Tibial artery (tissue), 4 donors: Measurements from ENCODE around the gene STAT4.

Experiments used
- DNase-seq, 2 donors: peaks; one replicate each; pipeline ENCODE4 v3.0.0-alpha.2; 2019
- H3K27ac ChIP-seq, 2 donors: fragments of 200-600 bp; sonication (generic) in 1 of 2; 1 replicate in 1 of 2; 2 replicates in 1 of 2; pipeline ENCODE4 v1.5.1; 2018 to 2019; ENCODE audit warnings: mild to moderate bottlenecking in 1 of 2
- H3K27me3 ChIP-seq, 2 donors: fragments of 200-600 bp; sonication (generic) in 1 of 2; one replicate each; pipeline versions ENCODE4 v1.5.1 to v1.6.0; 2016 to 2019
- H3K36me3 ChIP-seq, 3 donors: fragments of 200-600 bp; sonication (generic) in 2 of 3; one replicate each; pipeline ENCODE4 v1.5.1; 2016 to 2019; ENCODE audit warnings: mild to moderate bottlenecking in 2 of 3
- H3K4me1 ChIP-seq, 4 donors: fragments of 200-600 bp; sonication (generic) in 2 of 4; 1 replicate in 3 of 4; 2 replicates in 1 of 4; pipeline ENCODE4 v1.5.1; 2016 to 2019
- H3K4me3 ChIP-seq, 2 donors: fragments of 200-600 bp; sonication (generic) in 1 of 2; 1 replicate in 1 of 2; 2 replicates in 1 of 2; pipeline ENCODE4 v1.5.1; 2018 to 2019; ENCODE audit warnings: mild to moderate bottlenecking in 2 of 2
- H3K9me3 ChIP-seq, 3 donors: fragments of 200-600 bp; sonication (generic) in 1 of 3; one replicate each; pipeline ENCODE4 v1.5.1; 2016 to 2019
- intact Hi-C: fragments of 100-400 bp; cut with DNase I; formaldehyde crosslinking; loops from one replicate; pipeline ENCODE4 v1.15.0; 2023; ENCODE audit warnings: low total_unique reads
- TF ChIP-seq, protein P1 (sequence below), 2 experiments: fragments of 200-600 bp in 1 of 2; fragments of 450-650 bp in 1 of 2; IDR thresholded peaks; one replicate each; pipeline ENCODE4 v1.5.1; 2017 to 2019; ENCODE audit warnings: antibody characterized with exemption in 2 of 2, mild to moderate bottlenecking in 1 of 2, moderate library complexity in 1 of 2

STAT4 gene

DNA sequence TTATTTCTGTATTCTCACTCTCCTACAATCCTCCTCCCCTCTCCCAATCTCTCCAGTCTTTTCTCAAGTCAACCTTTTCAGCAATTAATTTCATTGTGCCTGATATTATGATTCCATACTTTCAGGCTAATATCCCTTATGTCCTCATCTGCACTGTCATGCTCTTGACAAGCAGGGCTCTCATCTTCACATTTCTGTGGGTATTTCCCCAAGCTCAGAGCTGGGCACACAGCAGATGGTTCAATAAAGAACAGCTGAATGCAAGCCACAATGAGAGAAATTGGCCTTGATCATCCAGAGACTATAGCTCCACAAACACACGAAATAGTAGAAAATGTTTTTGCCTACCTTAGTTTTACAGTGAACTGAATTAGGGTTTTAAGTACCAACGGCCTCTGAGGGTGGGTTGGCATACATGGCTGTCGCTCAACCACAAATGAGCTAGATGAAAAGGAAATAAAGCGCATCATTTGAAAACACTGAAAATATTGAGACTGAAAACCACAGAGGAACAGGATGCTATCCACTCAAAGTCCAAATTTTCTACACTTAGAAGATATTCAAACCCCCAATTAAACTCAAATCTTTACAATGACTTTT lies 89.3 kb downstream of the STAT4 start:
- TF ChIP-seq, protein P1, sequence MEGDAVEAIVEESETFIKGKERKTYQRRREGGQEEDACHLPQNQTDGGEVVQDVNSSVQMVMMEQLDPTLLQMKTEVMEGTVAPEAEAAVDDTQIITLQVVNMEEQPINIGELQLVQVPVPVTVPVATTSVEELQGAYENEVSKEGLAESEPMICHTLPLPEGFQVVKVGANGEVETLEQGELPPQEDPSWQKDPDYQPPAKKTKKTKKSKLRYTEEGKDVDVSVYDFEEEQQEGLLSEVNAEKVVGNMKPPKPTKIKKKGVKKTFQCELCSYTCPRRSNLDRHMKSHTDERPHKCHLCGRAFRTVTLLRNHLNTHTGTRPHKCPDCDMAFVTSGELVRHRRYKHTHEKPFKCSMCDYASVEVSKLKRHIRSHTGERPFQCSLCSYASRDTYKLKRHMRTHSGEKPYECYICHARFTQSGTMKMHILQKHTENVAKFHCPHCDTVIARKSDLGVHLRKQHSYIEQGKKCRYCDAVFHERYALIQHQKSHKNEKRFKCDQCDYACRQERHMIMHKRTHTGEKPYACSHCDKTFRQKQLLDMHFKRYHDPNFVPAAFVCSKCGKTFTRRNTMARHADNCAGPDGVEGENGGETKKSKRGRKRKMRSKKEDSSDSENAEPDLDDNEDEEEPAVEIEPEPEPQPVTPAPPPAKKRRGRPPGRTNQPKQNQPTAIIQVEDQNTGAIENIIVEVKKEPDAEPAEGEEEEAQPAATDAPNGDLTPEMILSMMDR (IDR thresholded peaks at IDR 0.05): no peak
- Histone ChIP-seq H3K27ac (no peak overlapping the region), H3K9me3 (no peaks in the 10 kb centered on the region), H3K27me3 (no peaks in the 10 kb centered on the region), H3K4me3 (no peak overlapping the region), H3K36me3 (no peaks in the 10 kb centered on the region), H3K4me1 (peaks cover 0 to 4% (median 0%) of the 10 kb centered on the region in 4 donors)
- no peak for DNase-seq
- intact Hi-C loops: no loop called here

DNA sequence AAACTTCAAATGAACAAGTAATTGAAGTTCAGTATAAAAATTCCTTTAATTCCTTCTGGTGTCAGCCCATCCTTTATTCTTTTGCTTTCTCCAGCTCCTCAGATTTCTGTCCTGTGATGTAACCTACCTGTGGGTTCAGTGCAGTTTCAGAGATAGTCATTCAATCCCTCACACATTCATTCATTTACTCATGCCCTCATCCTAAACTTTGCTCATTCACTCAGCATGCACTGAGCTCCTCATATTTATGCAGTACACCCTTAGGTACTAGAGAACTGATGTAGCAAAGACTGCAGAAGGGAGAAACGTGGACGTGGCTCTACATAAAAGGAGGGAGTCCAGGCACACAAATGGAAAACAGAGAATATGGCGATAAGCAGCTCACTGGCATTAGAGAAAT lies 91.5 kb downstream of the STAT4 start:
- no peak for DNase-seq
- intact Hi-C loops: no loop called here
- TF ChIP-seq, protein P1 (IDR thresholded peaks at IDR 0.05): no peak

DNA sequence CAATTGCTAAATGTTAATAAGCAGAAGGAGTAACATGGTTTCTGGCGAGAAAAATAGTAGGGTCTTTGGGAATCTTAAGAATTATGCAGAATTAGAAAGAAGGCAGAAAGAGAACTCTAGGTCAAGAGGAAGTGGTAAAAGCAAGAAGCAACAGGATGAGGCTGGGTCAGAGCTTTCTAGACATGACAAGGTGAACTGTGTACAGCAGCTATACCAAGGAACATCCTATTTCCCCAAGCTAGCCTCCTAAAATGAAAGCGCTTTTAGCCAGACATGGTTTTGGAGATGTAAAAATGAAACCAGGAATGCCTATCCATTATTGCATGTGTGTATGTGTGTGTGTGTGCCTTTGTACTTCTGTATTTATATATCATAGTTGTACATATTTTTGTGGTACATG lies 94.6 kb downstream of the STAT4 start:
- intact Hi-C loops: no loop called here
- Histone ChIP-seq H3K27me3 (no peaks in the 10 kb centered on the region), H3K4me3 (no peak overlapping the region), H3K27ac (no peak overlapping the region), H3K4me1 (no peaks in the 10 kb centered on the region), H3K9me3 (no peaks in the 10 kb centered on the region), H3K36me3 (no peaks in the 10 kb centered on the region)
- no peak for DNase-seq
- TF ChIP-seq, protein P1 (IDR thresholded peaks at IDR 0.05): no peak

More for the DNA sequence above, 91.5 kb downstream of the STAT4 start:
- H3K4me1 ChIP-seq: no peaks in the 10 kb centered on the region
- H3K36me3 ChIP-seq: no peaks in the 10 kb centered on the region
- H3K27me3 ChIP-seq: no peaks in the 10 kb centered on the region
- H3K27ac ChIP-seq: no peak overlapping the region
- no peaks in the 10 kb centered on the region for H3K9me3 ChIP-seq
- H3K4me3 ChIP-seq: no peak overlapping the region

DNA sequence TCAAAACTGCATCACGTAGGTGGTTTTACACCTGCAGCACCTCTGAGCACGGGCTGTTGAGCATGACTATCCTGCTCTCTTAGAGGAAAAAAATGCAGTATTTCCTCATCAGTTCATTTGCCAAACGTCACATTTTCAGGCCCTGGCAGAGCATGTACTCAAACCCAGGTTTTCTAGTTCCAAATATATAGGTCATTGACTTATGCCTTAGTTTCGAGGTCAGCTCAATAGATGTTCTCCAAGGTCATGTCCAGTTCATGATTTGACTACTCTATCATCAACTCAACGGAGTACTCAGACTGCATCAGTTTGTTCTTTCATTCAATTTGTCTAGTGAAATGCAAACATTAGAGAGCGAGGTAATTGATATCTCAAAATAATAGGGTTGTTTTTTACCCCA lies 97.5 kb downstream of the STAT4 start:
- TF ChIP-seq, protein P1 (IDR thresholded peaks at IDR 0.05): no peak
- Histone ChIP-seq H3K36me3 (no peaks in the 10 kb centered on the region), H3K4me1 (peaks cover 0 to 13% (median 0%) of the 10 kb centered on the region in 4 donors), H3K4me3 (no peak overlapping the region), H3K27ac (no peak overlapping the region), H3K9me3 (no peaks in the 10 kb centered on the region), H3K27me3 (no peaks in the 10 kb centered on the region)
- intact Hi-C loops: no loop called here
- DNase-seq: no peak

DNA sequence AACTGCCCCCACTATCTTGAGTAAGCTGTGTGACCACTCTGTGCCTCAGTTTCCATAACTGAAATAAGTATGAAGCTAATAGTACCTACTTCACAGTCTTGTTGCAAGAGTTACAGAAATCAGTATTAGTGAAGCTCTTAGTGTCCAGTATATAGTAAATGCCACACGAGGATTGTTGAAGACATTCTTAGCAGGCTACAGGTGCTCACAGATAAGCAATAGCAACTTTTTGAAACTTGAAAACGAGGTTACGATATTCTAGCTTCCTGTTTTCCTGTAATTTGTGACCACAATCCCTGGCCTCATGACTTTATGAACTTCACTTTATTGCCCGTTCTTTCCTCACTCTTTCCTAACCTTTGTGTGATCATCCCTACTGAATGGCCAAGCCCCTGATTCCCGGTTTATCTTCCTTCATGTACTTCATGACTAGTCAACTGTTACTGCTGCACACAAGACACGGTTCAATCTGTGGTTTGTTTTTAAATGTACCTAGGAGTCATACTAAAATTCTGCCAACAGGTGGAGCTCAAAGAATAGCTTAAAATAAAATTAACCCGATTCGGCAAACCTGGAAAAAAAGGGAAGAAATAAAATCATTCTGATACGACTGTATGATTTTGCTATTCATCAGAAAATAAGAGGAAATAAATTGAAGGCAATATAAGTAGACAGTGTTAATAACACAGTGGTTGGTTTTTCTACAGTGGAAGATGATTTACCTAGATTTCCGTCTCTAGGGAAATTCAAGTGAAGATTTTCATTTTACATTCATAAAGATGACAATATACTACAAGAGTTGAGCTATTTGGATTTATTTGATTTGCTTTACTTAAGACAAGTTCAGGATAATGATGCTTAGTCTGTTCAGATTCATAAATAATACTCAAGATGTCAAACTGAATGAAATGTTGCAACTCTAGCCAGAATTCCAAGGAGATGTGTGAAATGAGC lies 98.7 kb downstream of the STAT4 start:
- no peaks in the 10 kb centered on the region for H3K27me3 ChIP-seq
- intact Hi-C loops: no loop called here
- no peaks in the 10 kb centered on the region for H3K36me3 ChIP-seq
- DNase-seq: no peak
- no peak overlapping the region for H3K27ac ChIP-seq
- H3K4me3 ChIP-seq: no peak overlapping the region
- peaks cover 0 to 13% (median 0%) of the 10 kb centered on the region in 4 donors for H3K4me1 ChIP-seq
- TF ChIP-seq, protein P1 (IDR thresholded peaks at IDR 0.05): peak; percentile 49 to 52
- H3K9me3 ChIP-seq: no peaks in the 10 kb centered on the region
